CD4-positive, alpha-beta T cell treated with Interferon gamma for 1 hour (primary cell): ENCODE measurements around the gene LZTFL1.

Experiments
- DNase-seq: peaks from one replicate; pipeline ENCODE4 v3.0.0-alpha.2; 2020

The LZTFL1 gene

DNA sequence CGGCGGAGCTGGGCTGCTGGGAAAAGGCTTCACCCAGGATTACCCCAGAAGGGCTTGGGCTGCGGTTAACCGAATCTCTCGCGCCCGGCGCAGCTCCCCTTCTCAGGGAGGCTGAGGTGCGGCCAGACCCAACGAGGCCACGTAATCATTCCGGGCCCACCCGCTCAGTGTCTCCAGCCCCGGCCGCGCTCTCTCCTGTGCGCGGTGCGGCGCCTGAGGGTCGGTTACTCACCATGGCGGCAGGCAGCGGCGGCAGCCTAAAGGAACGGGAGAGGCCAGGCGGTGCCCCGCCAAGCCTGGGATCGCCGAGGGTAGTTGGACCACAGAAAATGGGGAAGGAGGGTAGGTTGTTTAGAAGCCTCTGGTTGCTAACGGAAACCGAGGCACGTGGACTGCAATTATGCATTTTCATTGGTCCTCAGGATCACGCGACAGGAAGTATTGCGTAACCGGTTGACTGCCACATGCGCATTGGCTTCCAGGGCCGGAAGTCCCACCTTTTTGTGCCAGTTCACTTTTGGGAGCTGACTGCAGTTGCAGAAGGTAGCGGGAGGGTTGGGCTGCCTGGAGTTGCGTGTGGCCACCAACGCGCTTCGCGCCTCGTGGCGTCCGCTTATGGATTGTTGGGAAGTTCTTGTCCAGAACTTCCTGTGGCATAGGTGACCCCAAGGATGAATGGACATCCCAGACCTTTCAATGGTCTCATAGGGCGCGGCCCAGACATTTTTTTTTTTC is at the start of gene LZTFL1:
Gene LZTFL1 (minus strand): TSS at position 363 of the 735 bp plus-strand sequence. CDS start 128 bp downstream, at position 235.
- DNase-seq: peak; percentile 93

GRCh38 chr3:45890405-45890804 is 48.5 kb upstream of the LZTFL1 start:
- DNase-seq: no peak

- no peak for DNase-seq
Observed at GRCh38 chr3:45889337-45889736, 47.4 kb upstream of the LZTFL1 start.

DNA sequence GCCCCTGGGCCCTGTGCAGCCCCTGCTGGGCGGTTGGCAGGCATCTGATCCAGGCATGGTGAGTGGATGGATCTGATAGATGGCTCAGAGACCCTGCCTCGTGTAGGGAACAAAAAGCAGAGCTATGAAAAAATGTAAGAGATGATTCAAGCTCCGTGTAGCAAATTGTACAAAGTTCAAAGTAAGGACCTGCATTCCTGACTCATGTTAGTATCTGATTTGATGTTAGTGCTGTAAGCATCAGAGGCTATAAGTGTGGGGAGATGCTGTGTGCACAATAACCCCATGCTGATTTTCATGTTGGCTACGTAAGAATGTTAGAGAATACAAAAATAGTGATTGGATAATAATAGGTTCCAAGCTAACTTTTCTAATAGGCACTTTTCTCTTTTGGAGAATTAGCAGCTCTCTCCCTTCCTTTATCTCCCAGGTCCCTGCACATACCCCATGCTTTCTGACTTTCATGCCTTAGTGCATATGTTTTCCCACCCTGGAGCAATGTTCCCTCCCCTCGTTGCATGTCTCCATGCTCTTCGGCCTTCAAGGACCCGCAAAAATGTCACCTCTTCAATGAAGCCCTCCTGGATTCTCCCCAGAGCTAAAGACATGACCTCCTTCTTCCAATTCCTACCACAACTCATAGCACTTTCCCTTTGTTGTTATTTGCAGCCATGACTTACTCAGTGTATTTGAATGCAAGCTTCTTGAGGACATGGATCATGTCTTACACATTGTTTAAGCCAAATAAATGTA is 46.0 kb upstream of the LZTFL1 start:
- no peak for DNase-seq

GRCh38 chr3:45887285-45887684 is 45.4 kb upstream of the LZTFL1 start:
- DNase-seq: no peak

DNA sequence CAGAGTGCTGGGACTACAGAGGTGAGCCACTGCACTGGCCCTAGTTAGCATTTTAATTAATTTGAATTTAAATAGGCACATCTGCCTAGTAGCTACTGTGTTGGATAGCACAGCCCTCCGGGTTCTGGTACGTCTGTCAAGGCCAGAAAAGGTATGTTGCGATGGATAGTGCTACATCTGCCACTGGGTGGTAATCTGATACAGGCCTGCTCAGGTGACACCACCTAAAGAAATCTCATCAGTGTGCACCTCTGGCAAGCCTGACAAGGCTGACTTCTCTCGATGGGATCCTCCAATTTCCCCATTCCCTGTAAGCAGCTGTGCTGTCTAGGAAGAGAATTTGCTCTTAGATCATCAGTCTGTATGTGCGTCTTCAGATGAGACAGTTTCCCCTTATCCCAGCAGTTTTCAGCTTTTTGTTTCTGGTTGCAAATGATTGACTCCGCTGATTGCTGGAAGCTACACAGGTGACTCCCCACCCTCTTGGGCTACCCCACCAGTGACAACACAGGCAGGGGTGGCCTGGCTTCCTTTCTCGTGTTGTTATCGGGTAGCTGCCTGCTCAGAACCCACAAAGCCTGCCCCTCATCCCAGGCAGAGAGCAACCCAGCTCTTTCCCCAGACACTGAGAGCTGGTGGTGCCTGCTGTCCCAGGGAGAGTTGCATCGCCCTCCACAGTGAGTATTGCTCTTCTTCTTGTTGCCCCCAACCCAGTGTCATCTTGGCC is 44.2 kb upstream of the LZTFL1 start, which contains the start of gene CCR9:
Gene CCR9 (plus strand): TSS at position 565 of the 727 bp plus-strand sequence. CDS start 8,391 bp downstream, outside the sequence.
- no peak for DNase-seq

- DNase-seq: no peak
Observed at GRCh38 chr3:45884368-45885201, 42.7 kb upstream of the LZTFL1 start.

DNA sequence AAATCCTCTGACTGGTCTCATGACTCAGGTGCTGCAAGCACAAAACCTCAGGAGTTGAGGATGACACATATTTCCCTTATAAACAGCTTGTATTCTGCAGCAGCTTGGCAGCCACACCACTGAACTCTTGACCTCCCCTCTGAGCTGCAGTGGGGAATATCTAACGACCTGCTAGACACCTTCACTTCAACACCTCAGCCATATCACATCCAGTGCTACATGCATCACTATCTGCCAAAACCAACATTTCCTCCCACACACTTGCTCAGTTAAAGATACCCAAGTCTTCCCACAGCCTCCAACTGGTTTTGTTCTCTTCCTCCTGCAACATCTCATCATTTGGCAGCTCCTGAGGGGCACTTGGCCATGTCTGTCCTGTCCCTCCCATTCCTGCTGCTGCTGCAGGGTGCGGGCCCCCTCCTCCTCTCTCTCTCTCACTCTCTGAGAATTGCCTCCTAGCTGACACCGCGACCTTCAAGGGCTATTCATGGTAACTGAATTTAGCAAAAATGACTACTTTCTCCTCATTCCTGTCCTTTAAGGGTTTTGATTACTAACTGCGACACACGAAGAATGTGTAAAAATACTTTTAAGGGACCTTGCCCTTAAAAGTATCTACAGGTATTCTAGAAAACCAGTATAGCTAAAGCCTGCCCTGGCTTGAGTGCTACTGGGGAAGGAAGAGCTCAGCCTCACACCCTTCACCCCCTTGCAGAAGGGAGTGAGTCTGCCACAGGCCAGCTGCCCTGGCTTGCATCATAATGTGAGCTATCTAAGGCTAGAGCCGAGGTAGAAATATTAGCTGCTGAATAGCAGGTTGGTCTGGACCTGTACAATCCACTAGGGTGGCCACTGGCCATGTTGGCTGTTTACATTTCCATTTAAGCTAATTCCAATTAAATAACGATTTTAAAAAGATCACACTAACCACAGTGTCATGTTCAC is 39.4 kb upstream of the LZTFL1 start:
- DNase-seq: peak; percentile 33

DNA sequence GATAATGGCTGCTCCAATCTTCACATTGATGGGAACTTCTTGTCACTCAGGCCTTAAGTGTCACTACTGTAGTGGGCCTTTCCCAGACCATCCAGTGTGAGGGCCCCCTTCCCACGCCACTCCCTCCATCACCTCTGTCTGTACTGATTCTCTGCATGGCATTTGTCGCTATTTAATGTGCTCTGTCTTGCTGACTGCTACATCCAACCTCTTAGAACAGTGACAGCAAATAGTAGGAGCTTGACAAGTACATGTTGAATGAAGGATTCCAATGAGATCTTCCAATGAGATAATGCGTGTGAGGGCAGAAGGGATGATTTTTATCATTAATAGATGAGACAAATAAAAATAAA is 38.8 kb upstream of the LZTFL1 start:
- no peak for DNase-seq

GRCh38 chr3:45878124-45878523 is 36.2 kb upstream of the LZTFL1 start:
- no peak for DNase-seq

GRCh38 chr3:45874677-45875346 is 32.9 kb upstream of the LZTFL1 start:
- no peak for DNase-seq

DNA sequence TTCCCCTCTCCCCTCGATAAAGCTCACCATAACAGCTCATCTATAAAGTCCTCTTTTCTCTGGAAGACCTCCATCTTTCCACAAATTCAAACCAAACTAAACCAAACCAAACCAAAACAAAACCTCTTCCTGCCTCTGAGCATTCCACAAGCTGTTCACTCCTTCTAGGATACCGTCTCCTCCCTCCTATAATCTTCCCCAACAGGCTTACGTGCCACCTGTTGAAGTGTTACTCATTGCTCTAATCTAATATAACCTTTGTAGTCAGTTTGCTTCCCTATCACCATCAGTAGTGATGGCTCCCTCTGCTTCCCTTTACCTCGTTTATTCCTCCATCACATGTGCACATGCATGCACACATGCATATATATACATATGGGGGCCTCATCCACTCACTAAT is 31.7 kb upstream of the LZTFL1 start:
- no peak for DNase-seq

GRCh38 chr3:45873036-45873435 is 31.1 kb upstream of the LZTFL1 start:
- DNase-seq: no peak

- no peak for DNase-seq
Observed at GRCh38 chr3:45872569-45872968, 30.6 kb upstream of the LZTFL1 start.

GRCh38 chr3:45871780-45872179 is 29.9 kb upstream of the LZTFL1 start:
- no peak for DNase-seq

GRCh38 chr3:45870099-45870498 is 28.2 kb upstream of the LZTFL1 start:
- peak; percentile 68 for DNase-seq

DNA sequence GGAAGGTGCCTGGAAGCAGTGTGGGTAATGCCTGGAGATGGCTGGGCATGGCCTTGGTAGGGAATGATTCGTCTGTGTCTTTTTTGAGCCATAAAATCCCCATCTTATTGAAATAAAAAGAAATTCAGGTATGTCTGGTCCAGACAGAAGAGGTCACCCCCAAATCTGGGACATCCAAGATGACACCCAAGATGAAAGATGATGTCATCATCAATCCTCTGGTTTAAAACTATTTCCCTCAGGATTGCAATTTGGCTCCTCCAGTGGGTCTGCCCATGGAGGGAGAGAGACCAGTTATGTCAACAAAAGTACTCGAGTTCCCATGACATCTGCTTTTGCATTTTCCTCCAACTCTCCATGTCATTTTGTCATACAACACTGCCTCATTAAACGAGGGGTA is 27.7 kb upstream of the LZTFL1 start:
- DNase-seq: no peak

DNA sequence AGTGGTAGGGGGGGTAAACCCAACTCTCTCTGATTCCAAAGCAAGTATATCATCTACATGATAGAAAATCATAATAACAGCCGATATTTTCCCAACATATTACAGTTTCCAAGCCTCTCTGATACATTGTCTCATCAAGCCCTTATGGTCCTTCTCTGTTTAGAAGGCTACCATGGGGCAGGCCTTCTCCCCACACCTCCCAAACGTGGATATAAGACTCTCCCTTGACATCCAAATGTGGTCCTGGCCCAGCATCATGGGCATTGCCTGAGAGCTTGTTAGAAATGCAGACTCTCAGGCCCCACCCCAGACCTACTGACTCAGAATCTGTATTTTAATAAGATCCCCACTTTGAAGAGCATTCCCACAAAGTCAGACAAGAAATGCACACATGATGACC is 26.7 kb upstream of the LZTFL1 start:
- no peak for DNase-seq

GRCh38 chr3:45868213-45868612 is 26.3 kb upstream of the LZTFL1 start:
- DNase-seq: no peak

DNA sequence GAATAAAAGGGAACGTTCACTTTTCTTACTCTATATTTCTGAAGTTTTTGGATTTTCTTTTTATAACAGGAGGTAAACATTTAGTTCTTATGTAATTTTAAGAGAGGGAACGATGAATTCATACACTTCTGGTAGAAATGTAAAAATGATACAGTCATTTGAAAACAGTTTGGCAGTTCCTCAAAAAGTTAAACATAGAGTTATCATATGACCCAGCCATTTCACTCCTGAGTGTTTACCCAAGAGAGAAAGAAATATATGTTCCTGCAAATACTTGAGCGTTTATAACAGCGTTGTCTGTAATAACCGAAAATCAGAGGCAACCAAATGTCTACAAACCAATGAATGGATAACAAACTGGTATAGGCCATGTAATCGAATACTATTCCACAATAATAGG is 23.6 kb upstream of the LZTFL1 start:
- no peak for DNase-seq
